Loucy (cell line): Measurements from ENCODE around the gene NMT1.
A peak's percentile ranks its signal among the peaks of the same experiment; 100 is the strongest.

Experiments used
- H2AFZ ChIP-seq: fragments of 200-600 bp; sonication (generic); 2 replicates; pipeline ENCODE4 v1.6.0; 2016; ENCODE audit warnings: antibody characterized with exemption, mild to moderate bottlenecking, low read length, moderate library complexity
- H3F3A ChIP-seq: fragments of 200-600 bp; 2 replicates; pipeline ENCODE4 v1.6.0; 2016; ENCODE audit warnings: antibody characterized with exemption, low read depth, mild to moderate bottlenecking
- H3K27me3 ChIP-seq: fragments of 200-600 bp; sonication (generic); 2 replicates; pipeline ENCODE4 v1.6.1; 2014; ENCODE audit warnings: low read length, mild to moderate bottlenecking; ENCODE audit not compliant: insufficient read depth, poor library complexity, severe bottlenecking
- H3K36me3 ChIP-seq: fragments of 200-600 bp; sonication (generic); 2 replicates; pipeline ENCODE4 v1.6.1; 2016; ENCODE audit warnings: low read length; ENCODE audit not compliant: insufficient read depth
- H3K4me1 ChIP-seq: fragments of 200-600 bp; sonication (generic); 2 replicates; pipeline ENCODE4 v1.5.1; 2014; ENCODE audit warnings: low read length, mild to moderate bottlenecking; ENCODE audit not compliant: insufficient read depth, poor library complexity, severe bottlenecking
- H3K4me2 ChIP-seq: fragments of 200-600 bp; sonication (generic); 2 replicates; pipeline ENCODE4 v1.6.0; 2014; ENCODE audit warnings: antibody characterized with exemption, low read length, low read depth, mild to moderate bottlenecking; ENCODE audit not compliant: poor library complexity, severe bottlenecking
- H3K4me3 ChIP-seq: fragments of 200-600 bp; sonication (generic); 2 replicates; pipeline ENCODE4 v1.5.1; 2014; ENCODE audit warnings: low read length, mild to moderate bottlenecking, mixed read lengths; ENCODE audit not compliant: poor library complexity, severe bottlenecking
- H3K79me2 ChIP-seq: fragments of 200-600 bp; sonication (generic); 2 replicates; pipeline ENCODE4 v1.6.1; 2014; ENCODE audit warnings: low read length; ENCODE audit not compliant: insufficient read depth
- H3K9ac ChIP-seq: fragments of 200-600 bp; sonication (generic); 2 replicates; pipeline ENCODE4 v1.6.0; 2014; ENCODE audit warnings: mild to moderate bottlenecking, low read depth, low read length, moderate library complexity; ENCODE audit not compliant: poor library complexity, severe bottlenecking
- H3K9me2 ChIP-seq: fragments of 200-600 bp; sonication (generic); replicated peaks from 2 replicates; pipeline ENCODE4 v1.6.1; 2016; ENCODE audit warnings: low read depth, low read length, mixed read lengths
- H3K9me3 ChIP-seq: fragments of 200-600 bp; sonication (generic); 2 replicates; pipeline ENCODE4 v1.6.1; 2014; ENCODE audit warnings: mild to moderate bottlenecking, antibody characterized with exemption, low read length, low read depth; ENCODE audit not compliant: insufficient read depth
- H4K20me1 ChIP-seq: fragments of 200-600 bp; sonication (generic); 2 replicates; pipeline ENCODE4 v1.6.0; 2014; ENCODE audit warnings: antibody characterized with exemption, low read length, mild to moderate bottlenecking; ENCODE audit not compliant: insufficient read depth, poor library complexity, severe bottlenecking
- EZH2phosphoT487 ChIP-seq: fragments of 200-600 bp; IDR thresholded peaks from 2 replicates; pipeline ENCODE4 v1.6.1; 2018; ENCODE audit warnings: antibody characterized with exemption, mild to moderate bottlenecking, moderate library complexity, borderline replicate concordance
- TF ChIP-seq, protein P1 (sequence below): fragments of 200-600 bp; sonication (generic); conservative IDR thresholded peaks from 2 replicates; pipeline ENCODE4 v1.5.1; 2014; ENCODE audit warnings: mild to moderate bottlenecking, antibody characterized with exemption, low read length

NMT1 gene

GRCh38 chr17:45016237-45016636 lies 44.9 kb upstream of the NMT1 start:
- TF ChIP-seq, protein P1, sequence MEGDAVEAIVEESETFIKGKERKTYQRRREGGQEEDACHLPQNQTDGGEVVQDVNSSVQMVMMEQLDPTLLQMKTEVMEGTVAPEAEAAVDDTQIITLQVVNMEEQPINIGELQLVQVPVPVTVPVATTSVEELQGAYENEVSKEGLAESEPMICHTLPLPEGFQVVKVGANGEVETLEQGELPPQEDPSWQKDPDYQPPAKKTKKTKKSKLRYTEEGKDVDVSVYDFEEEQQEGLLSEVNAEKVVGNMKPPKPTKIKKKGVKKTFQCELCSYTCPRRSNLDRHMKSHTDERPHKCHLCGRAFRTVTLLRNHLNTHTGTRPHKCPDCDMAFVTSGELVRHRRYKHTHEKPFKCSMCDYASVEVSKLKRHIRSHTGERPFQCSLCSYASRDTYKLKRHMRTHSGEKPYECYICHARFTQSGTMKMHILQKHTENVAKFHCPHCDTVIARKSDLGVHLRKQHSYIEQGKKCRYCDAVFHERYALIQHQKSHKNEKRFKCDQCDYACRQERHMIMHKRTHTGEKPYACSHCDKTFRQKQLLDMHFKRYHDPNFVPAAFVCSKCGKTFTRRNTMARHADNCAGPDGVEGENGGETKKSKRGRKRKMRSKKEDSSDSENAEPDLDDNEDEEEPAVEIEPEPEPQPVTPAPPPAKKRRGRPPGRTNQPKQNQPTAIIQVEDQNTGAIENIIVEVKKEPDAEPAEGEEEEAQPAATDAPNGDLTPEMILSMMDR = no peak
- no peak for TF ChIP-seq EZH2phosphoT487
- H3K9me2 ChIP-seq = no peaks in the 10 kb centered on the region
- no peaks in the 10 kb centered on the region for H4K20me1 ChIP-seq
- no peaks in the 10 kb centered on the region for H3F3A ChIP-seq
- no peaks in the 10 kb centered on the region for H3K27me3 ChIP-seq
- H3K4me3 ChIP-seq = no peak overlapping the region
- no peak overlapping the region for H2AFZ ChIP-seq
- no peaks in the 10 kb centered on the region for H3K79me2 ChIP-seq
- H3K9me3 ChIP-seq = no peaks in the 10 kb centered on the region
- H3K36me3 ChIP-seq = no peaks in the 10 kb centered on the region
- H3K4me2 ChIP-seq = no peak overlapping the region
- peaks cover 4% of the 10 kb centered on the region for H3K4me1 ChIP-seq
- no peak overlapping the region for H3K9ac ChIP-seq

DNA sequence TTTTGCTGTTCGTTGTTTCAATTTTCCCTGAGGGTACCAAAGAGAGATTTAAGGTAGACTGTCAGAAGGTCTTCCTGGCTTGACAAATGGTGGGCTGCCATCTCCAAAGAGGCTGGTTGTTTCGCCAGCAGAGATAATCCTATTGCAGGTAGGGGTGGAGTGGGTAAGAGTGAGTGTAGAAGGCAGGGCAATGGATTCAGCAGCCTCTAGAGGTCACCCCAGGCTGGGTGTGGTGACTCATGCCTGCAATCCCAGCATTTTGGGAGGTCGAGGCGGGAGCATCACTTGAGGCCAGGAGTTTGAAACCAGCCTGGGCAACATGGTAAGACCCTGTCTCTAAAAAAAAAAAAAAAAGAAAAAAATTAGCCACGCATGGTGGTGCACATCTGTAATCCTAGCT lies 44.3 kb upstream of the NMT1 start:
- H3K4me2 ChIP-seq = no peak overlapping the region
- H3K79me2 ChIP-seq = no peaks in the 10 kb centered on the region
- no peak overlapping the region for H3K9ac ChIP-seq
- no peaks in the 10 kb centered on the region for H3F3A ChIP-seq
- TF ChIP-seq, protein P1 = peak; percentile 62
- no peak for TF ChIP-seq EZH2phosphoT487
- no peaks in the 10 kb centered on the region for H3K9me2 ChIP-seq
- no peaks in the 10 kb centered on the region for H3K36me3 ChIP-seq
- no peaks in the 10 kb centered on the region for H4K20me1 ChIP-seq
- no peak overlapping the region for H2AFZ ChIP-seq
- no peaks in the 10 kb centered on the region for H3K9me3 ChIP-seq
- H3K27me3 ChIP-seq = no peaks in the 10 kb centered on the region
- no peak overlapping the region for H3K4me3 ChIP-seq
- peaks cover 4% of the 10 kb centered on the region for H3K4me1 ChIP-seq

- TF ChIP-seq, protein P1 = no peak
- no peak for TF ChIP-seq EZH2phosphoT487
- peak overlapping the region; percentile 91 for H2AFZ ChIP-seq
These were observed 42.6 kb upstream of the NMT1 start for GRCh38 chr17:45018514-45018847.

More at GRCh38 chr17:45018514-45018847, 42.6 kb upstream of the NMT1 start:
- Histone ChIP-seq H4K20me1 (no peaks in the 10 kb centered on the region), H3F3A (no peaks in the 10 kb centered on the region), H3K27me3 (no peaks in the 10 kb centered on the region), H3K36me3 (no peaks in the 10 kb centered on the region), H3K9me3 (no peaks in the 10 kb centered on the region), H3K4me1 (peaks cover 4% of the 10 kb centered on the region), H3K4me2 (peak overlapping the region; percentile 75), H3K4me3 (peak overlapping the region; percentile 72), H3K9me2 (no peaks in the 10 kb centered on the region), H3K9ac (peak overlapping the region; percentile 58), H3K79me2 (no peaks in the 10 kb centered on the region)
